ENCODE data around the gene EFHC2. TPM values are rescaled to one million over a fixed set of nuclear protein-coding genes. Genes with fewer than 3 reads are reported as not detected.

Gene EFHC2
- total RNA-seq, 1 donor from 2014 or later = 0.17 TPM

GRCh38 chrX:44099366-44099765 lies 244.1 kb downstream of the EFHC2 start:
- H3K36me3 ChIP-seq = no peaks in the 10 kb centered on the region
- ATAC-seq (no peak), DNase-seq (no peak)
- H3K27me3 ChIP-seq = no peaks in the 10 kb centered on the region
- no peaks in the 10 kb centered on the region for H3K9me3 ChIP-seq
- intact Hi-C loops (cut with DNase I) = no loop called here
- no peak overlapping the region for H3K4me3 ChIP-seq
- no peak overlapping the region for H3K27ac ChIP-seq
- H3K4me1 ChIP-seq = no peaks in the 10 kb centered on the region
- no peak for TF ChIP-seq CTCF (IDR thresholded peaks at IDR 0.05)

Other genes with a start within 250 kb of the EFHC2 start
- 8.3 TPM for gene FUNDC1, start 199.2 kb upstream of the EFHC2 start, total RNA-seq

All from upper lobe of right lung (tissue), 1 donor.